ENCODE data around the gene CDC25A.

CDC25A gene

GRCh38 chr3:48180021-48180420, 8.2 kb downstream of the CDC25A start:
- no peak overlapping the region for H3K4me3 ChIP-seq (replicated peaks in 1 of 2; ENCODE audit: low read depth in 2 of 2, low read length in 2 of 2)
- no peak for TF ChIP-seq CTCF (IDR thresholded peaks at IDR 0.05; ENCODE audit: low read depth, low read length)
- DNase-seq (ENCODE audit: low read depth in 2 of 2): no peak

GRCh38 chr3:48178072-48178471, 10.1 kb downstream of the CDC25A start:
- no peak overlapping the region for H3K4me3 ChIP-seq (replicated peaks in 1 of 2; ENCODE audit: low read depth in 2 of 2, low read length in 2 of 2)
- no peak for TF ChIP-seq CTCF (IDR thresholded peaks at IDR 0.05; ENCODE audit: low read depth, low read length)
- DNase-seq (ENCODE audit: low read depth in 2 of 2): no peak

GRCh38 chr3:48157950-48158376, 30.3 kb downstream of the CDC25A start:
- H3K4me3 ChIP-seq (replicated peaks in 1 of 2; ENCODE audit: low read depth in 2 of 2, low read length in 2 of 2): no peak overlapping the region
- TF ChIP-seq CTCF (IDR thresholded peaks at IDR 0.05; ENCODE audit: low read depth, low read length): peak; percentile 87
- peak; percentile 82 to 83 for DNase-seq (ENCODE audit: low read depth in 2 of 2)

- DNase-seq (ENCODE audit: low read depth in 2 of 2): peak in 1 of 2 donors; percentile 23
- H3K4me3 ChIP-seq (replicated peaks in 1 of 2; ENCODE audit: low read depth in 2 of 2, low read length in 2 of 2): no peak overlapping the region
- TF ChIP-seq CTCF (IDR thresholded peaks at IDR 0.05; ENCODE audit: low read depth, low read length): no peak
Measured at GRCh38 chr3:48157202-48157840, 30.9 kb downstream of the CDC25A start.

GRCh38 chr3:48156163-48156562, 32.1 kb downstream of the CDC25A start:
- no peak for TF ChIP-seq CTCF (IDR thresholded peaks at IDR 0.05; ENCODE audit: low read depth, low read length)
- no peak for DNase-seq (ENCODE audit: low read depth in 2 of 2)
- no peak overlapping the region for H3K4me3 ChIP-seq (replicated peaks in 1 of 2; ENCODE audit: low read depth in 2 of 2, low read length in 2 of 2)

- TF ChIP-seq CTCF (IDR thresholded peaks at IDR 0.05; ENCODE audit: low read depth, low read length): no peak
- H3K4me3 ChIP-seq (replicated peaks in 1 of 2; ENCODE audit: low read depth in 2 of 2, low read length in 2 of 2): no peak overlapping the region
- DNase-seq (ENCODE audit: low read depth in 2 of 2): peak; percentile 41 to 89
Measured at GRCh38 chr3:48155122-48155521, 33.1 kb downstream of the CDC25A start.

Measured in cardiac fibroblast (primary cell).